MCF 10A (cell line): Measurements from ENCODE around the gene RNF217. TPM values are rescaled to one million over a fixed set of nuclear protein-coding genes. Genes with fewer than 3 reads are reported as not detected.

Experiments
- BruUV-seq: library from RNA; stranded (reverse); fragments of 400-500 nt; replicated peaks from 2 replicates; lab custom pipeline; 2021; lab: Mats Ljungman, UMichigan
- CTCF ChIA-PET: fragments of 300-600 bp; sonication (Branson Sonifier 250); formaldehyde crosslinking; extraction: SDS; loops from one replicate; lab custom pipeline; 2021; ENCODE audit warnings: antibody characterized with exemption, inconsistent platforms; lab: Yijun Ruan, JAX
- POLR2A ChIA-PET: fragments of 300-600, 350-650 bp; sonication (Branson Sonifier 250); formaldehyde crosslinking; extraction: SDS; loops from one replicate; lab custom pipeline; 2020; ENCODE audit warnings: antibody characterized with exemption, inconsistent platforms; lab: Yijun Ruan, JAX
- DNase-seq: peaks from one replicate; pipeline ENCODE4 v3.0.0-alpha.2; 2018; ENCODE audit not compliant: unreplicated experiment
- H3K27ac Mint-ChIP-seq: one replicate; pipeline ENCODE4 v1.8.0; 2022; ENCODE audit warnings: mild to moderate bottlenecking, low read depth, mixed read lengths; ENCODE audit not compliant: unreplicated experiment
- H3K27me3 Mint-ChIP-seq: one replicate; pipeline ENCODE4 v1.8.0; 2022; ENCODE audit warnings: mixed read lengths; ENCODE audit not compliant: insufficient read depth, unreplicated experiment
- H3K36me3 Mint-ChIP-seq: one replicate; pipeline ENCODE4 v1.8.0; 2022; ENCODE audit warnings: mild to moderate bottlenecking, moderate library complexity, mixed read lengths; ENCODE audit not compliant: insufficient read depth, unreplicated experiment
- H3K4me1 Mint-ChIP-seq: one replicate; pipeline ENCODE4 v1.8.0; 2022; ENCODE audit warnings: mixed read lengths; ENCODE audit not compliant: insufficient read depth, unreplicated experiment
- H3K4me3 Mint-ChIP-seq: one replicate; pipeline ENCODE4 v1.8.0; 2022; ENCODE audit warnings: mild to moderate bottlenecking, moderate library complexity, mixed read lengths; ENCODE audit not compliant: unreplicated experiment
- H3K9me3 Mint-ChIP-seq: one replicate; pipeline ENCODE4 v1.8.0; 2022; ENCODE audit warnings: mixed read lengths; ENCODE audit not compliant: unreplicated experiment
- CTCF ChIP-seq: fragments of 200-600 bp; IDR thresholded peaks from one replicate; pipeline ENCODE4 v1.8.0; 2022; ENCODE audit warnings: antibody characterized with exemption, mild to moderate bottlenecking; ENCODE audit not compliant: unreplicated experiment
- intact Hi-C: fragments of 100-400 bp; cut with micrococcal nuclease; formaldehyde crosslinking; loops from 2 replicates; pipeline ENCODE4 v1.14.1; 2022
- total RNA-seq: library from RNA; stranded (reverse); gene quantifications from 2 replicates; pipeline ENCODE4 v1.2.3, GENCODE V29; 2022

The RNF217 gene
- total RNA-seq, 1 experiment from 2014 or later: 24.8 TPM

GRCh38 chr6:125022391-125022989, 60.3 kb downstream of the RNF217 start:
- Mint-ChIP-seq H3K36me3 (peaks cover 8% of the 10 kb centered on the region), H3K4me1 (no peaks in the 10 kb centered on the region), H3K27me3 (no peaks in the 10 kb centered on the region), H3K27ac (no peak overlapping the region), H3K4me3 (no peak overlapping the region), H3K9me3 (no peaks in the 10 kb centered on the region)
- CTCF ChIA-PET: interaction anchor here (0.8 kb wide), 1 partner anchor 9 kb away, joined by 4 read pairs; no protein-coding TSS in a partner anchor
- POLR2A ChIA-PET: interaction anchor here (0.9 kb wide), 1 partner anchor 17 kb away, joined by 3 read pairs; no protein-coding TSS in a partner anchor
- intact Hi-C loops: no loop called here
- BruUV-seq: no TSS peak
- no peak for DNase-seq
- TF ChIP-seq CTCF: no peak

GRCh38 chr6:125025164-125025854, 63.1 kb downstream of the RNF217 start:
- DNase-seq: no peak
- no peak overlapping the region for H3K4me3 Mint-ChIP-seq
- peaks cover 16% of the 10 kb centered on the region for H3K36me3 Mint-ChIP-seq
- H3K9me3 Mint-ChIP-seq: no peaks in the 10 kb centered on the region
- POLR2A ChIA-PET: no interaction called here
- no peak for TF ChIP-seq CTCF
- H3K27me3 Mint-ChIP-seq: no peaks in the 10 kb centered on the region
- H3K4me1 Mint-ChIP-seq: no peaks in the 10 kb centered on the region
- CTCF ChIA-PET: no interaction called here
- intact Hi-C loops: no loop called here
- no peak overlapping the region for H3K27ac Mint-ChIP-seq
- no TSS peak for BruUV-seq

GRCh38 chr6:125027287-125027686, 65.0 kb downstream of the RNF217 start:
- no peak for TF ChIP-seq CTCF
- POLR2A ChIA-PET: interaction anchor here (1.0 kb wide), 1 partner anchor 9 kb away, joined by 3 read pairs; no protein-coding TSS in a partner anchor
- H3K4me3 Mint-ChIP-seq: no peak overlapping the region
- no peak overlapping the region for H3K27ac Mint-ChIP-seq
- H3K27me3 Mint-ChIP-seq: no peaks in the 10 kb centered on the region
- peaks cover 10% of the 10 kb centered on the region for H3K36me3 Mint-ChIP-seq
- peaks cover 6% of the 10 kb centered on the region for H3K9me3 Mint-ChIP-seq
- DNase-seq: no peak
- intact Hi-C loops: no loop called here
- H3K4me1 Mint-ChIP-seq: peaks cover 6% of the 10 kb centered on the region
- CTCF ChIA-PET: interaction anchor here (0.7 kb wide), 1 partner anchor 1679 kb away, joined by 3 read pairs; no protein-coding TSS in a partner anchor
- no TSS peak for BruUV-seq

GRCh38 chr6:125030969-125031368, 68.7 kb downstream of the RNF217 start:
- Mint-ChIP-seq H3K36me3 (peaks cover 10% of the 10 kb centered on the region), H3K4me1 (peaks cover 6% of the 10 kb centered on the region), H3K27me3 (no peaks in the 10 kb centered on the region), H3K27ac (no peak overlapping the region), H3K4me3 (no peak overlapping the region), H3K9me3 (peaks cover 6% of the 10 kb centered on the region)
- POLR2A ChIA-PET: interaction anchor here (0.6 kb wide), 1 partner anchor 23 kb away, joined by 4 read pairs; no protein-coding TSS in a partner anchor
- no TSS peak for BruUV-seq
- CTCF ChIA-PET: interaction anchor here (0.5 to 0.6 kb wide), 2 partner anchors 12 to 763 kb away, joined by 3 read pairs; no protein-coding TSS in a partner anchor
- intact Hi-C loops: no loop called here
- TF ChIP-seq CTCF: no peak
- DNase-seq: no peak
